Esophagus muscularis mucosa (tissue), 4 donors: ENCODE results near the gene CHRDL2. TPM values are rescaled to one million over a fixed set of nuclear protein-coding genes. Genes with fewer than 3 reads are reported as not detected.

Experiments used
- DNase-seq: peaks from one replicate; pipeline ENCODE4 v3.0.0-alpha.2; 2017; ENCODE audit errors: extremely low spot score
- H3K27ac ChIP-seq, 4 donors: fragments of 200-600 bp; sonication (generic); replicated peaks in 1 of 4; 1 replicate in 3 of 4; 2 replicates in 1 of 4; pipeline ENCODE4 v1.5.1; 2016 to 2019; ENCODE audit warnings: mild to moderate bottlenecking in 1 of 4
- H3K27me3 ChIP-seq, 4 donors: fragments of 200-600 bp; sonication (generic); one replicate each; pipeline versions ENCODE4 v1.5.1 to v1.6.0; 2016 to 2019
- H3K36me3 ChIP-seq, 4 donors: fragments of 200-600 bp; sonication (generic); one replicate each; pipeline ENCODE4 v1.5.1; 2016 to 2019
- H3K4me1 ChIP-seq, 4 donors: fragments of 200-600 bp; sonication (generic); one replicate each; pipeline ENCODE4 v1.5.1; 2016 to 2019
- H3K4me3 ChIP-seq, 4 donors: fragments of 200-600 bp; sonication (generic); 1 replicate in 2 of 4; 2 replicates in 2 of 4; pipeline ENCODE4 v1.5.1; 2016 to 2019; ENCODE audit warnings: mild to moderate bottlenecking in 4 of 4, moderate library complexity in 1 of 4
- H3K9me3 ChIP-seq, 4 donors: fragments of 200-600 bp; sonication (generic); 1 replicate in 3 of 4; 2 replicates in 1 of 4; pipeline ENCODE4 v1.5.1; 2016 to 2019
- EP300 ChIP-seq: sonication (generic); formaldehyde crosslinking; IDR thresholded peaks from one replicate; pipeline ENCODE4 v1.6.1; 2017; ENCODE audit warnings: antibody characterized with exemption
- POLR2A ChIP-seq: fragments of 450-650 bp; IDR thresholded peaks from one replicate; pipeline ENCODE4 v1.6.1; 2017; ENCODE audit warnings: antibody characterized with exemption, moderate library complexity, mild to moderate bottlenecking, low read depth
- POLR2AphosphoS5 ChIP-seq, 2 donors: sonication (generic); formaldehyde crosslinking; IDR thresholded peaks; one replicate each; pipeline ENCODE4 v1.6.1; 2017; ENCODE audit warnings: antibody characterized with exemption in 2 of 2
- WGBS: methylation state at CpG from one replicate; pipeline ENCODE4 v1.1.5; 2018; 5-methylcytosine and 5-hydroxymethylcytosine counted together
- intact Hi-C: fragments of 100-400 bp; cut with DNase I; formaldehyde crosslinking; loops from one replicate; pipeline ENCODE4 v1.15.1; 2023
- total RNA-seq, 4 donors: library from RNA; depleted of rRNA; stranded (reverse); fragments of >200 nt; gene quantifications; one replicate each; pipeline versions ENCODE4 v1.1.0 to v1.2.1, GENCODE V29; 2016
- TF ChIP-seq, protein P1 (sequence below), 3 experiments: fragments of 200-600 bp in 2 of 3; fragments of 450-650 bp in 1 of 3; sonication (generic) in 2 of 3; IDR thresholded peaks; one replicate each; pipeline ENCODE4 v1.5.1; 2017 to 2019; ENCODE audit warnings: antibody characterized with exemption in 3 of 3, mild to moderate bottlenecking in 2 of 3, moderate library complexity in 1 of 3

The CHRDL2 gene
- total RNA-seq, 4 donors from 2014 or later = 0.40 to 0.50 TPM; not detected in 2

DNA sequence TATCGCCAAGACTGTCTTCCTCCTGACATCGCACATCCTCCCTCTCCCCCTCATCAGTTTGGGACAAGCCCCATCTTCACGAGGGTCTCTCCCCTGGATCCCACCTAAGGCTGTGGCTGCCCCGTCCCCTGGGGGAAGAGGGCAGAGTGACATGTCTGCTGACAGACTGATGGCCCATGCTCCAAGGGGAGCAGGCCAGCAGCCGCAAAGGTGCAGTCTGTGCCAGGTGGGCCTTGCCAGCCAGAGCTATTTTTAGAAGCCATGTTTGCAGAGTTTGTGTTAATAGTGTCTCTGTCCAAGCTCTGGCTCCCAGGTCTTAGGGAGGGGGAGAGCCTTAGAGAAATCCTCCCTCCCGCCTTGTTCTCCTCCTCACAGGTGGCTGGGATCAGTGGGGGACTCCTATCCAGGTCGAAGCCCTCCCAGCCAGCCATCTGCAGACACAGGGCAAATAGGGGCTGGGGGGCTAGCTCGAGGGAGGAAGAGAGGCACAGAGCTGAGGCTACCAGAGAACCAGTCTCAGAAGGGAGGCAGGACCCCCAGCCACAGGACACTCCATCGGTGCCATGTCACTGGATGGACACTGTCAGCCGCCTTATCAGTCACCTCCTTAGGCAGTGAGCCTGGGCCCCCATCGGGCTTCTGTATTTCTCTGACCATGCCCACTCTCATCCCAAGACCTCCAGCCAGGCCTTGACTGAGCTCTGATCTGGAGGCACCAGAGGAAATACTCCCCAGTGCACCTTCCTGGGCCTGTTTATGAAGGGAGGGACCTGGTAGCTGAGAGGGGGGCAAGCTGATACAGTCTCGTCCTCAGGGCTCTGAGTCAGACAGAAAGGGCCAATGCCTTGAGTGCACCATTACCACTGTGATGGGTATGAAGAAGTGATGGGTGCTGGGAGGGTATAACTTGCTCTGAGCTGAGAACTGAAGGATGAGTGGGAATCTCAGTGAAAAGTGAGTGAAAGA, 49.3 kb downstream of the CHRDL2 start:
- no peak for DNase-seq
- peaks cover 0 to 5% (median 0%) of the 10 kb centered on the region in 4 donors for H3K27me3 ChIP-seq
- no peak overlapping the region for H3K4me3 ChIP-seq
- no peaks in the 10 kb centered on the region for H3K9me3 ChIP-seq
- peaks cover 25 to 61% (median 51%) of the 10 kb centered on the region in 4 donors for H3K4me1 ChIP-seq
- H3K36me3 ChIP-seq = no peaks in the 10 kb centered on the region
- intact Hi-C loops = no loop called here
- TF ChIP-seq POLR2AphosphoS5 (IDR thresholded peaks at IDR 0.05) = peak; percentile 46 to 58
- TF ChIP-seq POLR2A = no peak
- peak overlapping the region; percentile 69 to 80 (median 76) for H3K27ac ChIP-seq
- 48% methylated on average over 10 of the region's 12 CpGs for WGBS

DNA sequence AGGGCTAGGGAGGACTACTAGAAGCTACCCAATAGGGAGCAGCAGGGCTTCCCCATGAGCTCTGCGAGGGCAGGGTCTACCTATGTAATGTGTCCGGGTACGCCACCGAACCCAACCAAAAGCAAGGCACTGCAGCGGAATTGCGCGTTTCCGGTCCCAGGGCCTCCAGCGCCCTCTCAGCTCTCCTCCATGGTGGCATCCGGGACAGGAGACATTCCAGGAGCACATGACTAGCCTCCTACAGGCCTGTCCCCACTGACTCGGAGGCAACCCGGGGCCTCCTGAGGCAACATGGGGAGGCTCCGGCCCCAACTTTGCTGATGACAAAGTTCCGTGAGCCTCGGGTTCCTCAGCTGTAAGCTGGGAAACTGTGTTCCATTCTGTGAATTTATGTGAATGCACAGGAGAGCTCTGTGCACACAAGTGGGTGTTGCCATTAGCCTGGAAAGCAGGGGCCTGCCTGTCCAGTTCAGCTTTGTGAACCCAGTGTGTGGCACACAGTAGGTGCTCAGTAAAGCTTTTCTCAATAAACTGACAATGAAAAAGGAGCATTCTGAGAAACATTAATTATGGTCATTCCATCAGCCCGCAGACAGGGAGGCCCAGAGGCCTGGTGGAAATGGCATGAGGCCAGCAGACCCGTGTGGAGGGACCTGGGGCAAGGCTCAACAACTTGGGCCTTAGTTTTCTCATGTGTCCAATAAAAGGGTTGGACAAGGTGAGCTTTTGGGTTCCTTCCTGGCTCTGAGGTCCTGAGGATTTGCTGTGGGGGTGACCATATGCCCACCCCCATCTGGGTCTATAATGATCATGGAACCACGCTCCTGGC, 50.3 kb downstream of the CHRDL2 start:
- Histone ChIP-seq H3K36me3 (no peaks in the 10 kb centered on the region), H3K9me3 (no peaks in the 10 kb centered on the region), H3K4me1 (peaks cover 25 to 68% (median 51%) of the 10 kb centered on the region in 4 donors), H3K27ac (peak overlapping the region; percentile 69 to 80 (median 76)), H3K27me3 (peaks cover 0 to 5% (median 0%) of the 10 kb centered on the region in 4 donors), H3K4me3 (no peak overlapping the region)
- no peak for DNase-seq
- TF ChIP-seq POLR2AphosphoS5 (IDR thresholded peaks at IDR 0.05) (no peak), EP300 (no peak), POLR2A (no peak)
- TF ChIP-seq, protein P1, sequence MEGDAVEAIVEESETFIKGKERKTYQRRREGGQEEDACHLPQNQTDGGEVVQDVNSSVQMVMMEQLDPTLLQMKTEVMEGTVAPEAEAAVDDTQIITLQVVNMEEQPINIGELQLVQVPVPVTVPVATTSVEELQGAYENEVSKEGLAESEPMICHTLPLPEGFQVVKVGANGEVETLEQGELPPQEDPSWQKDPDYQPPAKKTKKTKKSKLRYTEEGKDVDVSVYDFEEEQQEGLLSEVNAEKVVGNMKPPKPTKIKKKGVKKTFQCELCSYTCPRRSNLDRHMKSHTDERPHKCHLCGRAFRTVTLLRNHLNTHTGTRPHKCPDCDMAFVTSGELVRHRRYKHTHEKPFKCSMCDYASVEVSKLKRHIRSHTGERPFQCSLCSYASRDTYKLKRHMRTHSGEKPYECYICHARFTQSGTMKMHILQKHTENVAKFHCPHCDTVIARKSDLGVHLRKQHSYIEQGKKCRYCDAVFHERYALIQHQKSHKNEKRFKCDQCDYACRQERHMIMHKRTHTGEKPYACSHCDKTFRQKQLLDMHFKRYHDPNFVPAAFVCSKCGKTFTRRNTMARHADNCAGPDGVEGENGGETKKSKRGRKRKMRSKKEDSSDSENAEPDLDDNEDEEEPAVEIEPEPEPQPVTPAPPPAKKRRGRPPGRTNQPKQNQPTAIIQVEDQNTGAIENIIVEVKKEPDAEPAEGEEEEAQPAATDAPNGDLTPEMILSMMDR (IDR thresholded peaks at IDR 0.05) = no peak
- intact Hi-C loops = no loop called here
- 83% methylated on average over 18 of the region's 18 CpGs for WGBS

DNA sequence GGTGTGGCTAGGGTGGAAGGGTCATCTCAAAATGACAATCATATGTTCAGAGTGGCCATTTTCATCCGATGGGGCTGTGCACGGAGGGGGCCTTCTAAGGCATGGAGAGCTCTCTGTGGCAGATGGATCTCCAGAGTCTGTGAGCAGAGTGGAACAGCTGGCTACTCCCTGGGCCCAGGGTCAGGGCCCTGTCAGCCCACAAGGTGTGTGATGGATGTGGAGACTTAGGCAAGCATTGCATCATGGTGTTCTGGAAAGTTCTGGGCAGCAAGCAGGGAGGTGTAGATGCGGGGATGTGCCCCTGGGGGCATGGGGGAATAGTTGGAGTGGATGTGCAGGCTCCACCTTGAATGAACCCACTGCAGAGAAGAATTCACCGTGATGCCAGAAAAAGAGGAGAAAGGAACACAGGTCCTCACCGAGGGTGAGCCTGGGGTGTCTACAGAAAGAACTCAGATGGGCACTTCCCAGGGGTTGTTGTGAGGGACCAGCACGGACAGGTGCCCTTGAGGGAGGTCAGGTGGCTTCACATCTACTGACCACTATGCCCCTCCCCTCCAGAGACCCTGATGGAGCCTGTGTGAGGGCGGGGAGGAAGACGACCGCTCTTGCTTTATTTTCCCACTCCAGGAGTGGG, 51.1 kb downstream of the CHRDL2 start:
- H3K9me3 ChIP-seq = no peaks in the 10 kb centered on the region
- 95% methylated on average over 9 of the region's 9 CpGs for WGBS
- no peak for DNase-seq
- H3K27me3 ChIP-seq = peaks cover 0 to 5% (median 0%) of the 10 kb centered on the region in 4 donors
- H3K4me1 ChIP-seq = peaks cover 25 to 68% (median 51%) of the 10 kb centered on the region in 4 donors
- no peak overlapping the region for H3K4me3 ChIP-seq
- no peaks in the 10 kb centered on the region for H3K36me3 ChIP-seq
- intact Hi-C loops = no loop called here
- TF ChIP-seq POLR2A (no peak), POLR2AphosphoS5 (IDR thresholded peaks at IDR 0.05) (peak; percentile 16 to 34)
- TF ChIP-seq, protein P1 (IDR thresholded peaks at IDR 0.05) = no peak
- no peak overlapping the region for H3K27ac ChIP-seq

DNA sequence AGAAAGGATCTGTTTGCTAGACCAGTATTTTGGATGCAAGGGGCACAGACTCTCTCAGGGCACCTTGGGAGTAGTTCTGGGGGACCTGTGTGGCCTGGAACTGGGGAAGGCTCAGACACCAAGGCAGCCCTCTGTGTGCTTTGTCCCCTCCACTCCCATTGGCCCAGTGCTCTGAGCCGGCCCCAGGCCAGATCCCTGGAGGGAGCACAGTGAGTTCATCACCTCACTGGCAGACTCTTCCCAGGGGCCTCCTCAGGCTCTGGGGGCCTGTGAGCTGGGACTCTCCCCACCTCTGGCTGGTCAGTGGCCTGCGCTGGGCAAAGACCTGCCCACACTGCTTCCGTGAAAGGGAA, 51.7 kb downstream of the CHRDL2 start:
- no peak overlapping the region for H3K4me3 ChIP-seq
- no peak for DNase-seq
- intact Hi-C loops = no loop called here
- H3K36me3 ChIP-seq = no peaks in the 10 kb centered on the region
- H3K27ac ChIP-seq = peak overlapping the region in 1 of 4 donors; percentile 40
- no peaks in the 10 kb centered on the region for H3K9me3 ChIP-seq
- H3K4me1 ChIP-seq = peaks cover 25 to 68% (median 48%) of the 10 kb centered on the region in 4 donors
- peaks cover 0 to 5% (median 0%) of the 10 kb centered on the region in 4 donors for H3K27me3 ChIP-seq
- 95% methylated on average over 3 of the region's 3 CpGs for WGBS
- TF ChIP-seq EP300 (no peak), POLR2A (no peak), POLR2AphosphoS5 (IDR thresholded peaks at IDR 0.05) (no peak)
- TF ChIP-seq, protein P1 (IDR thresholded peaks at IDR 0.05) = no peak
